ENCODE data around the gene PUSL1.

DNA sequence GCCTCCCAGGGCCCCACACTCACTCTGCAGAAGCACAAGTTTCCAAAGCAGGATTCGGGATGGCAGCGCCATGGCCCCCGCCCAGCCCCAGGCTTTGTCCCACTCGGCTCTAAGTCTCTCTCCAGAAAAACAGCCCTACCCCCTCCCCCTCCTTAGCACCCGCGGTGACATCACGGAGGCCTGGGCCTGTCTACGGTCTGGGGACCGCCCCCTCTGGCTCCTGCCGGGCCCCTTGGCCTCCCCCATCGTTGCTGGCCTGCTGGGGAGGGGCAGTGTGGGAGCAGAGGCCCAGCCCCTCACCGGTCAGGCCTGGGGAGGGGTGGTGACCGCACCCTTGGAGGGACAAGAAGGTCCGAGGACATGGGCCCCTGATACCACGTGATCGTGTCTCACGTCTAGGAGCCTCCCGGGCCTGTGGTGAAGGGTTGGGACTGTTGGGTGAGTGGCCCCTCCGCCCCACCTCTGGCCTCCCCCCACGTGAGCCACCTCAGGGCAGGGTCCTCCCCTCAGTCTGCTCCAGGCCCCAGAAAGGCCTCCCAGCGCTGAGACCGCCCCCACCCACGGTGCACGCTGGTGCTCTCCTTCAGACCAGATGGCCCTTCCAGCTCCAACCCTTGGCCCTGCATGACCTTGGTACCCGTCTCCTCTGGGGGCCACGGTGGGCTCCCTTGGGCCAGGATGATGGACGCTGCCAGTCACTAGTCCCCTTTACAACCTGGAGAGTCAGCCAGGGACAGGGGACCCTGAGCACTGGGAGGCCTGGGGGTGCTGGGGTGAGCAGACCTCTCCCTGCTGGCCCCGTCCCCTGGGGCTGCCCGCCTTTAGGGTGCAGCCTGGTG lies 50.3 kb downstream of the PUSL1 start, which contains the start of gene MXRA8:
- no peak for TF ChIP-seq POLR2A (IDR thresholded peaks at IDR 0.05; ENCODE audit: low read depth, low read length)
- no peak for TF ChIP-seq TAF1 (IDR thresholded peaks at IDR 0.05; ENCODE audit: borderline replicate concordance, low read depth, low read length)
